Lung microvascular endothelial cell (primary cell): ENCODE measurements around the gene FIP1L1. TPM values are rescaled to one million over a fixed set of nuclear protein-coding genes. Genes with fewer than 3 reads are reported as not detected.

Experiments
- DNase-seq, 2 donors: peaks; one replicate each; pipeline versions ENCODE4 v3.0.0 to v3.0.0-alpha.2; 2010; ENCODE audit warnings: low read depth in 2 of 2
- total RNA-seq: library from RNA; depleted of rRNA; stranded (reverse); fragments of >200 nt; gene quantifications from 2 replicates; pipeline ENCODE4 v1.2.1, GENCODE V29; 2014

Gene FIP1L1
- total RNA-seq, 1 donor from 2014 or later: 61.3 TPM

- no peak for DNase-seq
These were observed 123.1 kb downstream of the FIP1L1 start for GRCh38 chr4:53500546-53500945.

GRCh38 chr4:53501561-53501960 is 124.1 kb downstream of the FIP1L1 start:
- no peak for DNase-seq

- no peak for DNase-seq
These were observed 124.7 kb downstream of the FIP1L1 start for GRCh38 chr4:53502094-53502493.

- peak; percentile 43 to 48 for DNase-seq
These were observed 128.5 kb downstream of the FIP1L1 start for GRCh38 chr4:53505947-53506346.

- DNase-seq: no peak
These were observed 129.6 kb downstream of the FIP1L1 start for GRCh38 chr4:53507058-53507457.

- DNase-seq: peak; percentile 2 to 93
These were observed 130.3 kb downstream of the FIP1L1 start for GRCh38 chr4:53507671-53508286.

- DNase-seq: no peak
These were observed 131.0 kb downstream of the FIP1L1 start for GRCh38 chr4:53508446-53508845.

GRCh38 chr4:53510321-53510720 is 132.9 kb downstream of the FIP1L1 start:
- DNase-seq: no peak

Other genes with a start within 250 kb of the FIP1L1 start
- gene SCFD2, start 11.6 kb upstream of the FIP1L1 start, total RNA-seq: 6.8 and 11.3 TPM in 2 replicates
- gene LNX1, start 213.8 kb downstream of the FIP1L1 start, total RNA-seq: 3.5 and 10.1 TPM in 2 replicates